Activated B cell treated with CpG ODN at 0.5 μM for 24 hours (primary cell): Measurements from ENCODE around the gene MISP. TPM values are rescaled to one million over a fixed set of nuclear protein-coding genes. Genes with fewer than 3 reads are reported as not detected.

Source experiments
- ATAC-seq: fragments of 200-7000 bp; cut with Tn5 transposase; one replicate; pipeline ENCODE4 v1.10.0; 2021; ENCODE audit warnings: low read depth, mild to moderate bottlenecking, moderate library complexity
- CTCF ChIA-PET: fragments of 350-600 bp; sonication (Branson Sonifier 250); formaldehyde crosslinking; loops from one replicate; lab custom pipeline; 2021; ENCODE audit warnings: antibody characterized with exemption; lab: Charles Lee
- POLR2A ChIA-PET: fragments of 350-600 bp; sonication (Branson Sonifier 250); formaldehyde crosslinking; loops from one replicate; lab custom pipeline; 2021; ENCODE audit warnings: antibody characterized with exemption; lab: Charles Lee
- DNase-seq: peaks from one replicate; pipeline ENCODE4 v3.0.0; 2022
- H3K27ac Mint-ChIP-seq: one replicate; pipeline ENCODE4 v1.8.0; 2020; ENCODE audit warnings: mixed read lengths
- H3K27me3 Mint-ChIP-seq: one replicate; pipeline ENCODE4 v1.8.0; 2021; ENCODE audit warnings: mixed read lengths
- H3K36me3 Mint-ChIP-seq: one replicate; pipeline ENCODE4 v1.8.0; 2021; ENCODE audit warnings: low read depth, mixed read lengths
- H3K4me1 Mint-ChIP-seq: one replicate; pipeline ENCODE4 v1.8.0; 2021; ENCODE audit warnings: mixed read lengths
- H3K4me3 Mint-ChIP-seq: one replicate; pipeline ENCODE4 v1.8.0; 2020; ENCODE audit warnings: mild to moderate bottlenecking, mixed read lengths
- H3K9me3 Mint-ChIP-seq: one replicate; pipeline ENCODE4 v1.8.0; 2020; ENCODE audit warnings: mixed read lengths
- CTCF ChIP-seq: fragments of 200-600 bp; IDR thresholded peaks from one replicate; pipeline ENCODE4 v1.8.0; 2022; ENCODE audit warnings: antibody characterized with exemption, mild to moderate bottlenecking
- intact Hi-C: fragments of 100-400 bp; cut with micrococcal nuclease; formaldehyde crosslinking; loops from one replicate; pipeline ENCODE4 v1.15.1; 2024
- total RNA-seq: library from RNA; stranded (reverse); gene quantifications from 2 replicates; pipeline ENCODE4 v1.2.3, GENCODE V29; 2022

Gene MISP
- total RNA-seq, 1 donor from 2014 or later = not detected

DNA sequence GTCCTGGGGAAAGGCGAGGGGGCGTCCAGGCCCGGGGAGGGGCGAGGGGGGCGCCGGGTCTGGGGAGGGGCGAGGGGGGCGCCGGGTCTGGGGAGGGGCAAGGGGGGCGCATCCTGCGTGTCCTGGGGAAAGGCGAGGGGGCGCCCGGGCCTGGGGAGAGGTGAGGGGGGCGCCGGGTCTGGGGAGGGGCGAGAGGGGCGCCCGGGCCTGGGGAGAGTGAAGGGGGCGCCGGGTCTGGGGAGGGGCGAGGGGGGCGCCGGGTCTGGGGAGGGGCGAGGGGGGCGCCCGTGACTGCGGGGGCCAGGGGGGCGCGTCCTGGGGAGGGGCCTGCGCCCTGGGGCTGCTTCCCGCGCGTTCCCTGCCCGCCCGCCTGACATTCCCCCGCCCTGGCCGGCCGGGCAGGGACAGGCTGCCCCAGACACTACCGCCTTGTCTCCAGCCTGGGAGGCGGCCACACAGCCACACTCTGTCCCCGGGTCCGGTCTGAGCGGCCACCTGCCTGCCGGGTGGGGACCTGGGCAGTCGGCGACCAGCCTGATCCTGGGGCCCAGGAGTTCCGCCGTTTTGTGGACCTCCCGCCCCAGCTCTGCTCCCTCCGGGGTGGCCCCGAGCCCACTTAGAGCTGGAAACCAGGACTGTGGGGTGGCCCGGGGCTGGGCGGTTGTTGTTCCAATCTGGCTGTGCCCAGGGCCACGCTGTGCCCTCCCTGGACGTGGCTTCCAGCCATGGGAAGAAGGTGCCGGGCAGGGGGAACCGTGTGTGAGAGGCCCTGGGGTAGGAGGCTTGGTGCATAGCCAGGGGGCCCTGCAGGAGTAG is 30.4 kb upstream of the MISP start:
- H3K4me1 Mint-ChIP-seq = peaks cover 10% of the 10 kb centered on the region
- no peak for TF ChIP-seq CTCF
- H3K36me3 Mint-ChIP-seq = no peaks in the 10 kb centered on the region
- POLR2A ChIA-PET = no interaction called here
- DNase-seq (no peak), ATAC-seq (no peak)
- intact Hi-C loops = no loop called here
- H3K27me3 Mint-ChIP-seq = peaks cover 20% of the 10 kb centered on the region
- H3K27ac Mint-ChIP-seq = no peak overlapping the region
- CTCF ChIA-PET = no interaction called here
- no peak overlapping the region for H3K4me3 Mint-ChIP-seq
- H3K9me3 Mint-ChIP-seq = peaks cover under 1% of the 10 kb centered on the region

GRCh38 chr19:722553-723101 is 28.3 kb upstream of the MISP start:
- DNase-seq (no peak), ATAC-seq (peak; percentile 72)
- CTCF ChIA-PET = no interaction called here
- Mint-ChIP-seq H3K27ac (no peak overlapping the region), H3K27me3 (peaks cover 16% of the 10 kb centered on the region), H3K4me3 (peak overlapping the region; percentile 28), H3K4me1 (peaks cover 10% of the 10 kb centered on the region), H3K36me3 (no peaks in the 10 kb centered on the region), H3K9me3 (no peaks in the 10 kb centered on the region)
- intact Hi-C loops = no loop called here
- POLR2A ChIA-PET = no interaction called here
- no peak for TF ChIP-seq CTCF

DNA sequence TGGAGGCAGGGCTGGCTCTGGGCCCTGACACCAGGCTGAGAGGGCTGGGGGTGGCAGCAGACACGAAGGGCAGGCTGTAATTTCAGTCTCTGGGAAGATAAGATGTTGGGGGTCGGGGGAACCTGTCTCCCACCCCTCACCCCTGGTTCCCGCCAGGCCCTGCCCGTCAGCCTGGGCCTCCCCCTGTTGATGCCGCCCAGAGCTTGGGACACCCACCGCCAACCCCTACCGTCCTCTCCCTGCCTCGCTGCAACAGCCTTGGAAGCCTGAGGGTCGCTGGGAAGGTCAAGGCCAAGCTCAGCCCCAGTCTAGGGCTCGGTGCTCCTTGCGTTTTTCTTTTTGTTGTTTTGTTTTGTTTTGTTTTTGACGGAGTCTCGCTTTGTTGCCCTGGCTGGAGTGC is 27.7 kb upstream of the MISP start:
- DNase-seq (no peak), ATAC-seq (no peak)
- Mint-ChIP-seq H3K9me3 (no peaks in the 10 kb centered on the region), H3K27ac (no peak overlapping the region), H3K4me1 (peaks cover 10% of the 10 kb centered on the region), H3K27me3 (peaks cover 13% of the 10 kb centered on the region), H3K36me3 (no peaks in the 10 kb centered on the region), H3K4me3 (no peak overlapping the region)
- ChIA-PET CTCF (no interaction called here), POLR2A (interaction anchor here (0.6 kb wide), 1 partner anchor 1465 kb away, joined by 3 read pairs; no protein-coding TSS in a partner anchor)
- TF ChIP-seq CTCF = no peak
- intact Hi-C loops = no loop called here

- ATAC-seq = no peak
- no peak overlapping the region for H3K4me3 Mint-ChIP-seq
- ChIA-PET POLR2A (interaction anchor here (0.6 kb wide), 1 partner anchor 1464 kb away, joined by 3 read pairs; no protein-coding TSS in a partner anchor), CTCF (no interaction called here)
- H3K4me1 Mint-ChIP-seq = peaks cover 10% of the 10 kb centered on the region
- H3K9me3 Mint-ChIP-seq = no peaks in the 10 kb centered on the region
- DNase-seq = no peak
- peaks cover 10% of the 10 kb centered on the region for H3K27me3 Mint-ChIP-seq
- H3K27ac Mint-ChIP-seq = no peak overlapping the region
- intact Hi-C loops = no loop called here
- H3K36me3 Mint-ChIP-seq = no peaks in the 10 kb centered on the region
- TF ChIP-seq CTCF = no peak
Observed at GRCh38 chr19:723714-724113, 27.2 kb upstream of the MISP start.

GRCh38 chr19:725461-726089 is 25.3 kb upstream of the MISP start:
- intact Hi-C loops = no loop called here
- no peak overlapping the region for H3K27ac Mint-ChIP-seq
- POLR2A ChIA-PET = no interaction called here
- peaks cover 10% of the 10 kb centered on the region for H3K4me1 Mint-ChIP-seq
- DNase-seq (no peak), ATAC-seq (no peak)
- no peak for TF ChIP-seq CTCF
- no peaks in the 10 kb centered on the region for H3K9me3 Mint-ChIP-seq
- peaks cover 9% of the 10 kb centered on the region for H3K27me3 Mint-ChIP-seq
- no peak overlapping the region for H3K4me3 Mint-ChIP-seq
- CTCF ChIA-PET = no interaction called here
- no peaks in the 10 kb centered on the region for H3K36me3 Mint-ChIP-seq
